SK-N-MC (cell line): ENCODE measurements around the gene SFR1.

Experiments used
- EZH2 ChIP-seq: fragments of 200-600 bp; sonication (generic); IDR thresholded peaks from one replicate; pipeline ENCODE4 v1.6.1; 2017; ENCODE audit warnings: antibody characterized with exemption
- FOXP2 ChIP-seq: optimal IDR thresholded peaks from 2 replicates; pipeline ENCODE3; 2011; ENCODE audit warnings: mild to moderate bottlenecking, moderate library complexity; ENCODE audit not compliant: insufficient read depth; ENCODE audit errors: extremely low read length, control extremely low read depth
- POLR2AphosphoS5 ChIP-seq: IDR thresholded peaks from 2 replicates; pipeline ENCODE4 v1.6.1; 2012; ENCODE audit warnings: mild to moderate bottlenecking, low read depth, low read length, borderline replicate concordance

- TF ChIP-seq POLR2AphosphoS5 (no peak), EZH2 (no peak), FOXP2 (no peak)
Observed at GRCh38 chr10:104138131-104138530, 16.2 kb downstream of the SFR1 start.
